Activated CD4-positive, CD25-positive, alpha-beta regulatory T cell treated with anti-CD3 and anti-CD28 coated beads, Interleukin-2, amount 50 U/mL, for 72 hours (primary cell): Measurements from ENCODE around the gene SH3TC1.
A peak's percentile ranks its signal among the peaks of the same experiment; 100 is the strongest.

Experiments used
- DNase-seq: peaks from one replicate; pipeline ENCODE4 v3.0.0; 2021

SH3TC1 gene

GRCh38 chr4:8233672-8234484 lies 34.8 kb downstream of the SH3TC1 start:
- DNase-seq, result no peak

GRCh38 chr4:8234715-8235114 lies 35.6 kb downstream of the SH3TC1 start:
- DNase-seq, result no peak

- DNase-seq, result no peak
Measured at GRCh38 chr4:8235224-8235623, 36.1 kb downstream of the SH3TC1 start.

GRCh38 chr4:8235686-8236085 lies 36.6 kb downstream of the SH3TC1 start:
- no peak for DNase-seq

GRCh38 chr4:8236106-8236919 lies 37.2 kb downstream of the SH3TC1 start:
- no peak for DNase-seq

- no peak for DNase-seq
Measured at GRCh38 chr4:8236920-8237195, 37.8 kb downstream of the SH3TC1 start.

GRCh38 chr4:8237256-8237989 lies 38.3 kb downstream of the SH3TC1 start:
- no peak for DNase-seq

- DNase-seq, result no peak
Measured at GRCh38 chr4:8238036-8238511, 39.0 kb downstream of the SH3TC1 start.

DNA sequence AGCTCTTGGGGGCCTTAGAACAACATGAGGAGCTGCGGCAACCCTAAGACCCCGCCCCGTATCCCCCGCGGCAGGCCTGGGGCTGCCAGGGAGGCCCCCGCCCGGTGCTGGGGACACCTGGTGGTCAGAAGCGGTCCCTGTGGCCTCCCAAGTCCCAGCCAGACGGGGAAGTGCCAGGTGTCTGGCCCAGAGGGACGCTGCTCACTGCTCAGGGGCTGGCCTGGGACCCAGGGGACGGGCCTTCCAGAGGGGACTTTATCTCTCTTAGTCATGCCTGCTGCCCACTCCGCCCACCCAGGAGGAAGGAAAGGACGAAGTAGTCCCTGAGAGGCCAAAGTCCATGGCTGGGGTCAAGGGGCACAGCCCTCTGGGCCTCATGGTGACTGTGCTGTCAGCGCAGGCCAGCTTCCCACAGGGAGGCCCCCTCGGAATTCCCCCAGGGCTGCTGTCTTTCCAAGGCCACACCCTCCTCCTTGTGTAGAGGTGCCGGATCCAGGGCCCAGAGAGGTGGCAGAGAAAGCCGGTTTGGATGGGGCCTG lies 39.5 kb downstream of the SH3TC1 start:
- DNase-seq, result no peak

DNA sequence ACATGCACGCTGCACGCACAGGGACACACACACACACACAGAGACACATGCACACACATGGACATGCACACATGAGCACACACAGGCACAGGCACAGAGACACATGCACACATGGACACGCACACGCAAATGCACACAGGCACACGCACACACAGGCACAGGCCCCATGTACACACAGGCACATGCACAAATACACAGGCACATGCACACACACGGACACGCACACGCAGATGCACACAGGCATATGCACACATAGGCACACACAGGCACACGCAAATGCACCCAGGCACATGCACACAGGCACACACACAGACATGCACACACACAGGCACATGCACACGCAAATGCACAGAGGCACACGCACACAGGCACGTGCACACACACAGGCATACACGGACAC lies 40.1 kb downstream of the SH3TC1 start:
- no peak for DNase-seq

GRCh38 chr4:8239661-8240060 lies 40.6 kb downstream of the SH3TC1 start:
- DNase-seq, result no peak

DNA sequence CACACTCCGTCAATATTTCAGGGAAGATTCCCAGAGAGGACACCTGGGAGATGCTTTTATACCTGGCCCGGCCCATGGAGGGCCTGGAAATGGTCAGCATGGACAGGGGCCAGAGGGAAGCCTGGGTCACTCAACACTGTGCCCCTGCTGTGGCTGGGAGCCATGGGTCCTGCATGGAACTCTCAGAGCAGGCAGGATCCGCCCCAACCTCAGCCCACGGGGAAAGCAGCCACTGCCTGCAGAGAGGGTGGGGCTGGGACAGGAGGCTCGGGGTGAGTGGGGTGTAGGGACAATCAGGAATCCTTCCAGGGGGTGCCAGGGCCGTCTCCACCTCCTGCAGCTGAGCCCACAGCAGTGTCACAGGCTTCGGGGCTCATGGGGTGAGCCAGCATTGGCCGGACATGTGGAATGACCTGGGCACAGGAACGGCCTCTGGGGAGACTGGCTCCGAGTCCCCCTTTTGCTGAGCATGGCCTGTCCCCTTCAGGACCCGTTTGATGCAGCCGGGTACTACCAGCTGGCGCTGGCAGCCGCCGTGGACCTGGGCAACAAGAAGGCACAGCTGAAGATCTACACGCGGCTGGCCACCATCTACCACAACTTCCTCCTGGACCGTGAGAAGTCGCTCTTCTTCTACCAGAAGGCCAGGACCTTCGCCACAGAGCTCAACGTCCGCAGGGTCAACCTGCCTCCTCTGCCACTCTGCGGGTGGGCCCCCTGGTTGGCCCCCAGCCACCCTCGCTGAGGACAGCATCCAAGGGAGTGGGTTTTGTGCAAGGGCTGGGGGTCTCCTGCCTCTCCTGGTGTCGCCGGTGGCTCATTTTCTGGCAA lies 41.3 kb downstream of the SH3TC1 start:
- no peak for DNase-seq

DNA sequence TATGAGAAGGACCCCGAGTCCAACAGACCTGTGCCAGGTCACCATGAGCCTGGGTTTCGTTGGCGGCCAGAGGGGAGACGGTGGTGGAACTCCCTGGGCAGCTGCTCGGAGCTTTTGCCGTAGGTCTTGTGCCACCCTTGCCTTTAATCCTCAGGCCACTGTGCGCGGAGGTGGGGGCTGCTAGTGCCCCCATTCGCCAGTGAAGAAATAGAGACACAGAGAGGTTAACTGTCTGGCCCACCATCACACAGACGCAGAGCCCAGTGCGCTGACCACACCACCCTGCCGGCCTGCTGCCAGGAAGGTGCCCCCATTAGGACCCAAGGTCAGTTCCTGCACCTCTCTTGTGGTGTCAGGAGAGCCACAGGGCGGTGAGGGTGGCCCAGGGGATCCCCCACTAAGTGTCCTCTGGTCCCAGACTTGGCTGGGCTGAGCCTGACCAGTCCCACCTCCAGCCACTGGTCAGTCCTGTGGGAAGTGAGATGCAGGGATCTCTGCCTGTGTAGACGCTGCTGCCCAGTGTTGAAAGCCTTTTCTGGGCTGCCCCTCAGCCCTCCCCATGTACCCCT lies 42.2 kb downstream of the SH3TC1 start:
- no peak for DNase-seq

DNA sequence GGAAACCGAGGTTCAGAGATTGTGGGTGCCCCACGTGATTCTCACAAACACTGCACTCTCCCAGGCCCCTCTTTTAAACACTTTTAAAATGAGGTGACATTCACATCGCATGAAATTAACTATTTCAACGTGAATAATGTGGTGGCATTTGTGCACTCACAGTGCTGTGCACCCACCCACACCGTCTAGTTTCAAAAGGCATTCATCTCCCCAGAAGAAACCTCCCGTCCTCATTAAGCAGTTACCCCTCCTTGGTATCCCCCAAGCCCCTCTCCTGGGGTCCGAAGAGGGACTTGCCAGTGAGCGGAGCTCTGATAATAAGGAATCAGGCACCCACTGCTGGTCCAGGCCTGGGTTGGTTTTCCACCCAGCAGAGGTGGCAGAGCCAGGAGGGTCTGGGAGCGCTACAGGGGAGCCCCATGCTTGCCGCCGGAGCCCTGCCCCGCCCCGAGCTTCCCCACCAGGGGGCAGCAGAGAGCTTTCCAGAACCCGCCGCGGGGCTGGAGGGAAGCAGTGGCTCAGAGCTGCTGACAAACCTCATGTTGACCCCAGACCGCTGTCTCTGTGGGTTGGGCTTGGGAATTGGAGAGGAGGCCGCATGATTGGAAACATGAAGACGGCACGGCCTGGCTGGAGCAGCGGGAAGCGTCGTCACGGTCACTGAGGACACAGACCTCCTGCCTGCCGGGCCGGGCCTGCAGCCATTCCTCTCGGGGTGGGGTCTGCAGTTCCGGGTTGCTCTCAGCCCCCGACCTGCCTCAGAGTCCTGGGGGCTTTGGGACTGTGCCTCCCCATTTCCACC lies 43.0 kb downstream of the SH3TC1 start:
- peak; percentile 90 for DNase-seq

- DNase-seq, result no peak
Measured at GRCh38 chr4:8242782-8243560, 43.9 kb downstream of the SH3TC1 start.

- no peak for DNase-seq
Measured at GRCh38 chr4:8244001-8244757, 45.1 kb downstream of the SH3TC1 start.

- no peak for DNase-seq
Measured at GRCh38 chr4:8244931-8245460, 45.9 kb downstream of the SH3TC1 start.

- no peak for DNase-seq
Measured at GRCh38 chr4:8245884-8246833, 47.1 kb downstream of the SH3TC1 start.
